ENCODE results near the gene LAMC2. TPM values are rescaled to one million over a fixed set of nuclear protein-coding genes. Genes with fewer than 3 reads are reported as not detected.

LAMC2 gene
- total and polyA plus RNA-seq, 3 donors from 2014 or later: 1.9 to 8.5 (median 3.4) TPM

Other genes starting within 250 kb of the LAMC2 start
- gene SHCBP1L, start 233.1 kb upstream of the LAMC2 start, total RNA-seq: 100 to 1,000 TPM; 106 to 132 TPM
- gene SHCBP1L, start 233.1 kb upstream of the LAMC2 start, polyA plus RNA-seq (ENCODE audit: insufficient read depth, low read depth, low replicate concordance): 254 TPM
- gene LAMC1, start 162.8 kb upstream of the LAMC2 start, total RNA-seq: 100 to 1,000 TPM; 106 to 112 TPM
- gene LAMC1, start 162.8 kb upstream of the LAMC2 start, polyA plus RNA-seq (ENCODE audit: insufficient read depth, low read depth, low replicate concordance): 64.5 TPM
- gene NMNAT2, start 232.1 kb downstream of the LAMC2 start, total RNA-seq: 10 to 100 TPM; 45.7 to 52.0 TPM
- 23.6 TPM for gene NMNAT2, start 232.1 kb downstream of the LAMC2 start, polyA plus RNA-seq (ENCODE audit: insufficient read depth, low read depth, low replicate concordance)

All from testis (tissue), 3 donors.